Activated CD4-positive, alpha-beta T cell treated with anti-CD3 and anti-CD28 coated beads, Interleukin-2, amount 10 ng/mL, durations not matched to agents 24 days and 14 days (primary cell): ENCODE data around the gene ZNF326. TPM values are rescaled to one million over a fixed set of nuclear protein-coding genes. Genes with fewer than 3 reads are reported as not detected.

Experiments used
- DNase-seq: peaks from one replicate; pipeline ENCODE4 v3.0.0; 2022
- H3K27ac Mint-ChIP-seq: one replicate; pipeline ENCODE4 v1.8.0; 2022; ENCODE audit warnings: mild to moderate bottlenecking, mixed read lengths
- H3K27me3 Mint-ChIP-seq: one replicate; pipeline ENCODE4 v1.8.0; 2022; ENCODE audit warnings: mixed read lengths
- H3K36me3 Mint-ChIP-seq: one replicate; pipeline ENCODE4 v1.8.0; 2022; ENCODE audit warnings: low read depth, mild to moderate bottlenecking, mixed read lengths
- H3K4me1 Mint-ChIP-seq: one replicate; pipeline ENCODE4 v1.8.0; 2021; ENCODE audit warnings: mixed read lengths
- H3K4me3 Mint-ChIP-seq: one replicate; pipeline ENCODE4 v1.8.0; 2022; ENCODE audit warnings: mild to moderate bottlenecking, moderate library complexity, mixed read lengths
- H3K9me3 Mint-ChIP-seq: one replicate; pipeline ENCODE4 v1.8.0; 2021; ENCODE audit warnings: mixed read lengths
- intact Hi-C: fragments of 100-400 bp; cut with micrococcal nuclease; formaldehyde crosslinking; loops from one replicate; pipeline ENCODE4 v1.15.1; 2023
- total RNA-seq: library from RNA; stranded (reverse); gene quantifications from 2 replicates; pipeline ENCODE4 v1.2.3, GENCODE V29; 2022

ZNF326 gene
- total RNA-seq, 1 donor from 2014 or later = 38.1 TPM

DNA sequence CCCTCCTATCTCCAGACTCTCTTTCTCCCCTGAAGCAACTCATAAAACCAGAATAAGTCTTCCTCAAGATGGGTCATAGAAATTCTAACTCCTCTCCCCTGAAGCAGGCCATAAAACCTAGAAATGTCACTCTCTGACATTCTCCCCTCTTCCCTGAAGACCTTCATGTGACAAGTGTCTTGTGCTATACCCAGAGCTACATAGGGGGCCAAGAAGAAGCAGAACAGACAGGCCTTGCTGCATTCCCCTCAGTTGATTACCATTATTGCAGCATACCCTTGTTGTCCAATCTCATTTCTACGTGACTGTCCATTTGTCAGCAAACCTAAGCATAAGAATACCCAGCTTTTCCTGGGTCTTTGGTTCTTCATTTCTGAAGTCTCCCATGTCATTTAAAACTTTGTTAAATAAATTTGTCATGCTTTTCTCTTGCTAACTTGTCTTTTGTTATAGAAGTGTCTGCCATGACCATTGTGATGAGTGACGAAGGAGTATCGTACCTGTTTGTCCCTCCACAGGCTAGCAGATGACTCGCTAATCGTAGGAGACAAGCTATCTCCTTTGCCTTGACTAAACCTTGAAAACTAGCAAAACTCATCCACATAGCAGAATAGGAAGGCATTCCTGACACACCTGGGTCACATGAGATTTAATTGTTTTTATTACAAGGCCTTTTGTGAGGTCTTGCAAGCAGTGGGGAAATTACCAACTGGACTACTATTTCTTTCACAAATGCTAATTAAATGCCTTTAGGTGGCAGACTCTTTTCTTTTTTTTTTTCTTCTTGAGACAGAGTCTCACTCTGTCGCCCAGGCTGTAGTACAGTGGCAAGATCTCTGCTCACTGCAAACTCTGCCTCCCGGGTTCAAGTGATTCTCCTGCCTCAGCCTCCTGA, 39.4 kb upstream of the ZNF326 start:
- Mint-ChIP-seq H3K4me1 (peaks cover 36% of the 10 kb centered on the region), H3K9me3 (peaks cover 8% of the 10 kb centered on the region), H3K36me3 (peaks cover 3% of the 10 kb centered on the region), H3K4me3 (no peak overlapping the region), H3K27me3 (no peaks in the 10 kb centered on the region), H3K27ac (no peak overlapping the region)
- no peak for DNase-seq
- intact Hi-C loops = no loop called here

GRCh38 chr1:89957107-89957506, 37.8 kb upstream of the ZNF326 start:
- H3K27me3 Mint-ChIP-seq = no peaks in the 10 kb centered on the region
- H3K36me3 Mint-ChIP-seq = peaks cover 3% of the 10 kb centered on the region
- peaks cover 38% of the 10 kb centered on the region for H3K4me1 Mint-ChIP-seq
- H3K27ac Mint-ChIP-seq = peak overlapping the region; percentile 54
- intact Hi-C loops = no loop called here
- peak overlapping the region; percentile 68 for H3K4me3 Mint-ChIP-seq
- H3K9me3 Mint-ChIP-seq = peaks cover 8% of the 10 kb centered on the region
- peak; percentile 77 for DNase-seq

GRCh38 chr1:89958851-89959654, 35.9 kb upstream of the ZNF326 start:
- H3K4me3 Mint-ChIP-seq = no peak overlapping the region
- H3K27ac Mint-ChIP-seq = no peak overlapping the region
- intact Hi-C loops = no loop called here
- H3K9me3 Mint-ChIP-seq = peaks cover 8% of the 10 kb centered on the region
- peaks cover 3% of the 10 kb centered on the region for H3K36me3 Mint-ChIP-seq
- peaks cover 33% of the 10 kb centered on the region for H3K4me1 Mint-ChIP-seq
- no peak for DNase-seq
- peaks cover 3% of the 10 kb centered on the region for H3K27me3 Mint-ChIP-seq

- Mint-ChIP-seq H3K4me3 (no peak overlapping the region), H3K27me3 (peaks cover 5% of the 10 kb centered on the region), H3K4me1 (peaks cover 27% of the 10 kb centered on the region), H3K9me3 (peaks cover 8% of the 10 kb centered on the region), H3K36me3 (peaks cover 3% of the 10 kb centered on the region), H3K27ac (no peak overlapping the region)
- DNase-seq = no peak
- intact Hi-C loops = no loop called here
Observed at GRCh38 chr1:89959719-89960118, 35.2 kb upstream of the ZNF326 start.

- peaks cover 18% of the 10 kb centered on the region for H3K4me1 Mint-ChIP-seq
- peaks cover 8% of the 10 kb centered on the region for H3K9me3 Mint-ChIP-seq
- H3K36me3 Mint-ChIP-seq = peaks cover 3% of the 10 kb centered on the region
- no peak for DNase-seq
- H3K27me3 Mint-ChIP-seq = peaks cover 12% of the 10 kb centered on the region
- no peak overlapping the region for H3K27ac Mint-ChIP-seq
- H3K4me3 Mint-ChIP-seq = no peak overlapping the region
- intact Hi-C loops = no loop called here
Observed at GRCh38 chr1:89962024-89962741, 32.7 kb upstream of the ZNF326 start.

DNA sequence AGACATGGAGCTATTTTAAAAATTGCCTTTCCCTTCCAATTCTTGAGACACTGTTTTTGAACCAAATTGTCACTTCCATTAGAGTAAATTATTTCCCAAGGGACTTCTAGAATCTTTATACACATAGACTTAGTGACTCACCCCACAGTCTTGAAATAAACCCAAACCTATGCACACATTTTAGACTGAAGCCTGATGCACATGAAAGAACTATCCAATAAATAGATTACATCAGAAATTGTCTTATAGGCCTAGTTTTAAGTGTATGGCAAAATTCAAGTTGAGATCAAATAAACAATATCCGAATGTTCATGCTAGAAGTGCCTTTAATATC, 32.2 kb upstream of the ZNF326 start:
- intact Hi-C loops = no loop called here
- Mint-ChIP-seq H3K9me3 (peaks cover 8% of the 10 kb centered on the region), H3K27ac (no peak overlapping the region), H3K27me3 (peaks cover 12% of the 10 kb centered on the region), H3K4me3 (no peak overlapping the region), H3K4me1 (peaks cover 15% of the 10 kb centered on the region), H3K36me3 (peaks cover 3% of the 10 kb centered on the region)
- DNase-seq = no peak

DNA sequence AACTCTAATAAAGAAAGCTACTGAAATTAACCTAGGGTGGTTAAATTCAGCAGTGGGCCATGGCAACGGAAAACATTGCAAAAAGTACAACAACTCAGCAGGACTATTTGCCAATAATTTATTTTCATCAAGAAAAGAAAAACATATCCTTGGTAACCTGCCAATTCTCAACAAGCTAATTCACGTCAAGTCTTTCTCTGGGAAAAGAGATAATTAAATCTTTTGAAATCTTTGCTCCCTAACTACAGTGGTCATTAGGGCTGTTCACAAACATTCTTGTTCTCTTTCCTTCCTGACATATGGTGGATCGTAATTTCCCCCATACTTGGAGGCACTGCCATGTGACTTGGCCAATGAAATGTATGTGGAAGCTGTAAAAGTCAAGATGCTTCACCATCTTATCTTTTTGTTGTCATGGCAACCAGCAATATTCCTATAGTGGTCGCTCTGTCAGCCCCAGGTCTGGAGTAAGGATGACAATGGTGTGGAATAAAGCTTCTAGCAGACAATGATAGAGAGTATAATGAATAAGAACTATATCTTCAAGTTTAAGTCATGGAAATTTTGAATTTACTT, 29.6 kb upstream of the ZNF326 start:
- intact Hi-C loops = no loop called here
- DNase-seq = no peak
- peaks cover under 1% of the 10 kb centered on the region for H3K36me3 Mint-ChIP-seq
- peaks cover 6% of the 10 kb centered on the region for H3K4me1 Mint-ChIP-seq
- no peaks in the 10 kb centered on the region for H3K9me3 Mint-ChIP-seq
- peaks cover 12% of the 10 kb centered on the region for H3K27me3 Mint-ChIP-seq
- H3K27ac Mint-ChIP-seq = no peak overlapping the region
- no peak overlapping the region for H3K4me3 Mint-ChIP-seq

GRCh38 chr1:89966656-89967055, 28.3 kb upstream of the ZNF326 start:
- H3K27ac Mint-ChIP-seq = no peak overlapping the region
- intact Hi-C loops = no loop called here
- H3K27me3 Mint-ChIP-seq = peaks cover 13% of the 10 kb centered on the region
- no peak for DNase-seq
- H3K4me3 Mint-ChIP-seq = no peak overlapping the region
- no peaks in the 10 kb centered on the region for H3K9me3 Mint-ChIP-seq
- H3K4me1 Mint-ChIP-seq = peaks cover 6% of the 10 kb centered on the region
- H3K36me3 Mint-ChIP-seq = no peaks in the 10 kb centered on the region

DNA sequence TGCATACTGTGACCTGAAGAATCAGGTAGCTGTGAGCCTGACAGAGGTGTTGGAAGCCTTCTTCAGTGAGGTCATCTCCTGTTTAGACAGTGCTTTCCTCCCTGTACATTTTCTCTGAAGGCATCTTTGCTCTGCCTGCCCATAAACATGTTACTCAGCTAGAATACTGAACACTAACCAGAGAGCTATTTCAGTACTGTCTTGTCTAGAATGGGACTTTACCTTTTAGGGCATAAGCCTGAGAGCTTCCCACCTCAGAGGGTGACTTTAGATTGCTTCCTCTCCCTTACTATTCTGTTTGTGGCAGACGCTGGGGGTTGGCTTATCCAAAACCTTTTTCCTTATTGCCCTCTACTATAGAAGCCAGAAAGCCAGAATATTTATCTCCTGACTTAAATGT, 23.3 kb upstream of the ZNF326 start:
- Mint-ChIP-seq H3K36me3 (no peaks in the 10 kb centered on the region), H3K4me3 (no peak overlapping the region), H3K27me3 (peaks cover 6% of the 10 kb centered on the region), H3K4me1 (peaks cover 11% of the 10 kb centered on the region), H3K27ac (no peak overlapping the region), H3K9me3 (no peaks in the 10 kb centered on the region)
- no peak for DNase-seq
- intact Hi-C loops = no loop called here

GRCh38 chr1:89972024-89972423, 22.9 kb upstream of the ZNF326 start:
- H3K4me1 Mint-ChIP-seq = peaks cover 11% of the 10 kb centered on the region

GRCh38 chr1:89973471-89974127, 21.3 kb upstream of the ZNF326 start:
- no peaks in the 10 kb centered on the region for H3K36me3 Mint-ChIP-seq
- no peak for DNase-seq
- intact Hi-C loops = no loop called here
- H3K4me1 Mint-ChIP-seq = peaks cover 11% of the 10 kb centered on the region
- H3K9me3 Mint-ChIP-seq = no peaks in the 10 kb centered on the region
- no peak overlapping the region for H3K27ac Mint-ChIP-seq
- H3K4me3 Mint-ChIP-seq = no peak overlapping the region
- peaks cover 6% of the 10 kb centered on the region for H3K27me3 Mint-ChIP-seq

More at GRCh38 chr1:89972024-89972423, 22.9 kb upstream of the ZNF326 start:
- intact Hi-C loops = no loop called here
- no peak for DNase-seq
- no peak overlapping the region for H3K27ac Mint-ChIP-seq
- H3K9me3 Mint-ChIP-seq = no peaks in the 10 kb centered on the region
- no peak overlapping the region for H3K4me3 Mint-ChIP-seq
- no peaks in the 10 kb centered on the region for H3K36me3 Mint-ChIP-seq
- H3K27me3 Mint-ChIP-seq = peaks cover 6% of the 10 kb centered on the region

- H3K36me3 Mint-ChIP-seq = no peaks in the 10 kb centered on the region
- no peak overlapping the region for H3K27ac Mint-ChIP-seq
- no peak overlapping the region for H3K4me3 Mint-ChIP-seq
- peaks cover 6% of the 10 kb centered on the region for H3K27me3 Mint-ChIP-seq
- no peak for DNase-seq
- peaks cover 11% of the 10 kb centered on the region for H3K4me1 Mint-ChIP-seq
- no peaks in the 10 kb centered on the region for H3K9me3 Mint-ChIP-seq
- intact Hi-C loops = no loop called here
Observed at GRCh38 chr1:89974256-89974655, 20.7 kb upstream of the ZNF326 start.
